OCI-LY3 (cell line): ENCODE measurements around the gene CPNE8.

Source experiments
- CTCF ChIP-seq: fragments of 200-600, 300-600 bp; sonication (generic); IDR thresholded peaks from 2 replicates; pipeline ENCODE4 v1.5.1; 2014; ENCODE audit warnings: antibody characterized with exemption, low read length, low read depth
- EZH2phosphoT487 ChIP-seq: fragments of 200-600 bp; shearing (Covaris generic); IDR thresholded peaks from 2 replicates; pipeline ENCODE4 v1.6.1; 2018; ENCODE audit warnings: antibody characterized with exemption, mixed run types, low read depth

GRCh38 chr12:38728894-38729293, 176.5 kb downstream of the CPNE8 start:
- TF ChIP-seq CTCF (no peak), EZH2phosphoT487 (no peak)
